ENCODE results near the gene PDE10A.

PDE10A gene

DNA sequence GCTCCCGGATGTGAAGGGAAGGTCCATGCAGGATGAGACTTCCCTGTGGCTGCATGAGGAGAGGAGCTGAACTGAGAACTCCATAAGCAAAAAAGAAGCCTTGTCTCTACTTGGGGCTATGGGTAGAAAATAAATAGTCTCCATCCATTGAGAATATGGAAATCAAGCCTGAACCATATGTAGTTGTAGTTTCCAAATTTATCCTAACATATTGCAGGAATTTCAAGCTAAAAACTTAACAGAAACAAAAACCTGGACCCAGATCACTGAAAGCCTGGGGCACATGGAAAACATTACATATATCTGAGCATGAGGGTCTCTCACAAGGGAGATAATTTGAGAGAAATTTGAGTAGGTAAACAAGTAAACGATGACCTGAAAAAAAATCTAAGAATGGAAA lies 258.7 kb downstream of the PDE10A start:
- Histone ChIP-seq H3K4me1 (ENCODE audit: insufficient read depth, poor library complexity, severe bottlenecking) (no peaks in the 10 kb centered on the region), H3K4me3 (ENCODE audit: severe bottlenecking) (no peak overlapping the region), H3K9me3 (ENCODE audit: severe bottlenecking) (no peaks in the 10 kb centered on the region), H3K27ac (ENCODE audit: poor library complexity, severe bottlenecking) (no peak overlapping the region), H3K27me3 (ENCODE audit: insufficient read depth, poor library complexity, severe bottlenecking) (no peaks in the 10 kb centered on the region), H3K36me3 (ENCODE audit: low read depth) (no peaks in the 10 kb centered on the region)
- TF ChIP-seq, protein P1, sequence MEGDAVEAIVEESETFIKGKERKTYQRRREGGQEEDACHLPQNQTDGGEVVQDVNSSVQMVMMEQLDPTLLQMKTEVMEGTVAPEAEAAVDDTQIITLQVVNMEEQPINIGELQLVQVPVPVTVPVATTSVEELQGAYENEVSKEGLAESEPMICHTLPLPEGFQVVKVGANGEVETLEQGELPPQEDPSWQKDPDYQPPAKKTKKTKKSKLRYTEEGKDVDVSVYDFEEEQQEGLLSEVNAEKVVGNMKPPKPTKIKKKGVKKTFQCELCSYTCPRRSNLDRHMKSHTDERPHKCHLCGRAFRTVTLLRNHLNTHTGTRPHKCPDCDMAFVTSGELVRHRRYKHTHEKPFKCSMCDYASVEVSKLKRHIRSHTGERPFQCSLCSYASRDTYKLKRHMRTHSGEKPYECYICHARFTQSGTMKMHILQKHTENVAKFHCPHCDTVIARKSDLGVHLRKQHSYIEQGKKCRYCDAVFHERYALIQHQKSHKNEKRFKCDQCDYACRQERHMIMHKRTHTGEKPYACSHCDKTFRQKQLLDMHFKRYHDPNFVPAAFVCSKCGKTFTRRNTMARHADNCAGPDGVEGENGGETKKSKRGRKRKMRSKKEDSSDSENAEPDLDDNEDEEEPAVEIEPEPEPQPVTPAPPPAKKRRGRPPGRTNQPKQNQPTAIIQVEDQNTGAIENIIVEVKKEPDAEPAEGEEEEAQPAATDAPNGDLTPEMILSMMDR (IDR thresholded peaks at IDR 0.05; ENCODE audit: poor library complexity, severe bottlenecking): no peak
- no peak for DNase-seq (ENCODE audit: low spot score)
- no peak for ATAC-seq (ENCODE audit: low read depth)

DNA sequence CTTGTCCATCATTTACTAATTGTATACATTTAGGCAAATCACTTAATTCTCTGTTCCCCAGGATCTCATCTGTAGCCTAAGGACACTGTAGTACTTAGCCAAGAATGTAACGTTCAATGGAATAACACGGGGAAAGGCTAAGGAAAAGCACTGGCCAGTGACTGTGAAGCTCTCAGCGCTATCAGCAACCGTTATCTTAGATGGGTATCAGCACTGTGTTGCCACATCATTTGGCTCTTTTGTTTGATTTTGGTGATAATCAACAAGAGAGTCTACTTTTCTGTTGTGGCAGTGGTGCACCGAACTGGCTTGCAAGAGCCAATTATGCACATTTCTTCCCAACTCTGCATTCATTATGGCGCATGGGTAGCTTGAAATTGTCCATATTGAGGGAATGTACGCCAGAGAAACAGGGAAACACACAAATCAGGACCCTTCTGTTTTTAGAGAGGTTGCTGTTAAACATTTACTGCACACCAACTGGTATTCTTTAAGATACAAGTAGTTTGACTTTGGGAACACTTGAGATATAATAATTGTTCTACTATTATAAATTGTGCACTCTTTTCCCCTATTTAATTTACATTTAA lies 259.9 kb downstream of the PDE10A start:
- TF ChIP-seq, protein P1 (IDR thresholded peaks at IDR 0.05; ENCODE audit: poor library complexity, severe bottlenecking): no peak
- no peak overlapping the region for H3K27ac ChIP-seq (ENCODE audit: poor library complexity, severe bottlenecking)
- DNase-seq (ENCODE audit: low spot score) (no peak), ATAC-seq (ENCODE audit: low read depth) (no peak)
- no peaks in the 10 kb centered on the region for H3K27me3 ChIP-seq (ENCODE audit: insufficient read depth, poor library complexity, severe bottlenecking)
- no peak overlapping the region for H3K4me3 ChIP-seq (ENCODE audit: severe bottlenecking)
- no peaks in the 10 kb centered on the region for H3K36me3 ChIP-seq (ENCODE audit: low read depth)
- H3K4me1 ChIP-seq (ENCODE audit: insufficient read depth, poor library complexity, severe bottlenecking): no peaks in the 10 kb centered on the region
- no peaks in the 10 kb centered on the region for H3K9me3 ChIP-seq (ENCODE audit: severe bottlenecking)

DNA sequence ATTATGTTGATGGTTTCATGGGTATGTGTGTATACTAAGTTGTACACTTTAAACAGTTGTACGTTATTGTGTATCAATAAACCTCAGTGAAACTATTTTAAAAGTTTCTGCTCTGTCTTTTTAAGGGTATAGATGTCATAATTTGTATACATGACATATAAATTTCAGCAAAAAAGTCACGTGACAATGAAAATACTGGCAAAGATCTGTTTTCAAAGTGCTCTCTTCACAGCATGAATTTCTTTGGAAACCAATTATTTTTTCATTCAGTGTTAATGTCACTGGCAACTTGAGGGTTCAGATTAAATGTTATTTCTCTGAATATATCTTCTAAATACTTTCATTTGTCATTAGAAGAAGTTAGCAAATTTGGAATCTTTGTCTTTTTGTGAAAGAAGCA lies 261.9 kb downstream of the PDE10A start:
- Histone ChIP-seq H3K4me3 (ENCODE audit: severe bottlenecking) (no peak overlapping the region), H3K9me3 (ENCODE audit: severe bottlenecking) (no peaks in the 10 kb centered on the region), H3K27me3 (ENCODE audit: insufficient read depth, poor library complexity, severe bottlenecking) (no peaks in the 10 kb centered on the region), H3K27ac (ENCODE audit: poor library complexity, severe bottlenecking) (no peak overlapping the region), H3K4me1 (ENCODE audit: insufficient read depth, poor library complexity, severe bottlenecking) (no peaks in the 10 kb centered on the region), H3K36me3 (ENCODE audit: low read depth) (no peaks in the 10 kb centered on the region)
- ATAC-seq (ENCODE audit: low read depth) (no peak), DNase-seq (ENCODE audit: low spot score) (no peak)
- TF ChIP-seq, protein P1 (IDR thresholded peaks at IDR 0.05; ENCODE audit: poor library complexity, severe bottlenecking): no peak

DNA sequence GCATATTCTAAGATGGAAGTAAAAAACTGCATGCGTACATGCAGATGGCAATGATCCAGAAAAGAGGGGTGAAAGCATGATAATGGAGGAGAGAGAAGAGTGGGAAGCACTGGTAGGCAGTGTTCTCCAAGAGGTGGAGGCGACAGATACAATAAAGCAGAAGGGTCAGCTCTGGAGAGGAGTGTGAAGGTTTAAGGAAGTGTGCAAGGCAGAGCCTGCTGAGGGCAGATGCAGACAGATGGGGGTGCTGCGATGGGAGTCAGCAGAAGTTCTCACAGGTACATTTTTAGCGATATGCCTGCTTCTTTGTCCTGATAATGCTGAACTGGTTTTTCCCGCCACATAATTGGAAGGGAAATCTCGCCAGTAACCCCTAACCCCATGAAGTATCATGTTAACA lies 272.6 kb downstream of the PDE10A start:
- Histone ChIP-seq H3K36me3 (ENCODE audit: low read depth) (no peaks in the 10 kb centered on the region), H3K9me3 (ENCODE audit: severe bottlenecking) (no peaks in the 10 kb centered on the region), H3K27me3 (ENCODE audit: insufficient read depth, poor library complexity, severe bottlenecking) (no peaks in the 10 kb centered on the region), H3K4me3 (ENCODE audit: severe bottlenecking) (no peak overlapping the region), H3K27ac (ENCODE audit: poor library complexity, severe bottlenecking) (no peak overlapping the region), H3K4me1 (ENCODE audit: insufficient read depth, poor library complexity, severe bottlenecking) (no peaks in the 10 kb centered on the region)
- TF ChIP-seq, protein P1 (IDR thresholded peaks at IDR 0.05; ENCODE audit: poor library complexity, severe bottlenecking): no peak
- ATAC-seq (ENCODE audit: low read depth): no peak
- DNase-seq (ENCODE audit: low spot score): no peak

- Histone ChIP-seq H3K9me3 (ENCODE audit: severe bottlenecking) (no peaks in the 10 kb centered on the region), H3K27ac (ENCODE audit: poor library complexity, severe bottlenecking) (no peak overlapping the region), H3K27me3 (ENCODE audit: insufficient read depth, poor library complexity, severe bottlenecking) (no peaks in the 10 kb centered on the region), H3K4me3 (ENCODE audit: severe bottlenecking) (no peak overlapping the region), H3K4me1 (ENCODE audit: insufficient read depth, poor library complexity, severe bottlenecking) (no peaks in the 10 kb centered on the region), H3K36me3 (ENCODE audit: low read depth) (no peaks in the 10 kb centered on the region)
- TF ChIP-seq, protein P1 (IDR thresholded peaks at IDR 0.05; ENCODE audit: poor library complexity, severe bottlenecking): no peak
- ATAC-seq (ENCODE audit: low read depth) (no peak), DNase-seq (ENCODE audit: low spot score) (no peak)
These were observed 273.5 kb downstream of the PDE10A start for GRCh38 chr6:165389534-165389933.
